T-helper 17 cell (primary cell): ENCODE results near the gene LUZP2. TPM values are rescaled to one million over a fixed set of nuclear protein-coding genes. Genes with fewer than 3 reads are reported as not detected.

ENCODE experiments used
- ATAC-seq: fragments of 150-1000 bp; cut with Tn5 transposase; 2 replicates; pipeline ENCODE4 v1.10.0; 2021; ENCODE audit warnings: mild to moderate bottlenecking, moderate library complexity
- DNase-seq, 3 donors: peaks; one replicate each; pipeline versions ENCODE4 v3.0.0 to v3.0.0-alpha.2; 2020 to 2021
- H3K9me3 ChIP-seq: one replicate; pipeline ENCODE4 v1.7.0; 2013; ENCODE audit warnings: low read length, mild to moderate bottlenecking; ENCODE audit not compliant: control insufficient read depth, poor library complexity, severe bottlenecking
- H3K27ac Mint-ChIP-seq: one replicate; pipeline ENCODE4 v1.8.0; 2022; ENCODE audit warnings: mild to moderate bottlenecking, moderate library complexity, mixed read lengths
- H3K27me3 Mint-ChIP-seq: one replicate; pipeline ENCODE4 v1.8.0; 2022; ENCODE audit warnings: mixed read lengths
- H3K36me3 Mint-ChIP-seq: one replicate; pipeline ENCODE4 v1.8.0; 2022; ENCODE audit warnings: low read depth, mixed read lengths
- H3K4me1 Mint-ChIP-seq: one replicate; pipeline ENCODE4 v1.8.0; 2022; ENCODE audit warnings: mild to moderate bottlenecking, mixed read lengths
- H3K4me3 Mint-ChIP-seq: one replicate; pipeline ENCODE4 v1.8.0; 2022; ENCODE audit warnings: mild to moderate bottlenecking, moderate library complexity, mixed read lengths
- total RNA-seq, 4 donors: library from RNA in 2 of 4; stranded (reverse) in 2 of 4; gene quantifications; one replicate each; pipeline ENCODE4 v1.2.3 and lab custom pipeline; 2022 to 2026

The LUZP2 gene
- total RNA-seq, 2 donors from 2014 or later, result not detected

- H3K4me1 Mint-ChIP-seq, result no peaks in the 10 kb centered on the region
- no peaks in the 10 kb centered on the region for H3K36me3 Mint-ChIP-seq
- H3K9me3 ChIP-seq, result peaks cover 2% of the 10 kb centered on the region
- ATAC-seq (no peak), DNase-seq (no peak)
- no peaks in the 10 kb centered on the region for H3K27me3 Mint-ChIP-seq
- no peak overlapping the region for H3K27ac Mint-ChIP-seq
- no peak overlapping the region for H3K4me3 Mint-ChIP-seq
Measured at GRCh38 chr11:24773322-24773721, 276.5 kb downstream of the LUZP2 start.

GRCh38 chr11:24779791-24780190 is 282.9 kb downstream of the LUZP2 start:
- no peaks in the 10 kb centered on the region for H3K9me3 ChIP-seq
- Mint-ChIP-seq H3K27ac (no peak overlapping the region), H3K36me3 (no peaks in the 10 kb centered on the region), H3K27me3 (no peaks in the 10 kb centered on the region), H3K4me3 (no peak overlapping the region), H3K4me1 (no peaks in the 10 kb centered on the region)
- DNase-seq, result no peak
- no peak for ATAC-seq

- no peaks in the 10 kb centered on the region for H3K36me3 Mint-ChIP-seq
- no peaks in the 10 kb centered on the region for H3K4me1 Mint-ChIP-seq
- DNase-seq (no peak), ATAC-seq (no peak)
- no peaks in the 10 kb centered on the region for H3K9me3 ChIP-seq
- no peak overlapping the region for H3K4me3 Mint-ChIP-seq
- no peak overlapping the region for H3K27ac Mint-ChIP-seq
- no peaks in the 10 kb centered on the region for H3K27me3 Mint-ChIP-seq
Measured at GRCh38 chr11:24781288-24781687, 284.4 kb downstream of the LUZP2 start.

GRCh38 chr11:24793479-24793878 is 296.6 kb downstream of the LUZP2 start:
- DNase-seq (no peak), ATAC-seq (no peak)
- Mint-ChIP-seq H3K4me3 (no peak overlapping the region), H3K4me1 (no peaks in the 10 kb centered on the region), H3K27ac (no peak overlapping the region), H3K36me3 (no peaks in the 10 kb centered on the region), H3K27me3 (no peaks in the 10 kb centered on the region)
- peaks cover 3% of the 10 kb centered on the region for H3K9me3 ChIP-seq

- no peak for DNase-seq
- no peaks in the 10 kb centered on the region for H3K27me3 Mint-ChIP-seq
Measured at GRCh38 chr11:24794064-24794463, 297.2 kb downstream of the LUZP2 start.

GRCh38 chr11:24805671-24806070 is 308.8 kb downstream of the LUZP2 start:
- Mint-ChIP-seq H3K27me3 (no peaks in the 10 kb centered on the region), H3K4me1 (no peaks in the 10 kb centered on the region), H3K36me3 (no peaks in the 10 kb centered on the region), H3K4me3 (no peak overlapping the region), H3K27ac (no peak overlapping the region)
- DNase-seq (no peak), ATAC-seq (no peak)
- no peaks in the 10 kb centered on the region for H3K9me3 ChIP-seq

More at GRCh38 chr11:24794064-24794463, 297.2 kb downstream of the LUZP2 start:
- H3K36me3 Mint-ChIP-seq, result no peaks in the 10 kb centered on the region
- no peaks in the 10 kb centered on the region for H3K4me1 Mint-ChIP-seq
- H3K4me3 Mint-ChIP-seq, result no peak overlapping the region
- no peak for ATAC-seq
- peaks cover 3% of the 10 kb centered on the region for H3K9me3 ChIP-seq
- no peak overlapping the region for H3K27ac Mint-ChIP-seq

GRCh38 chr11:24808173-24808572 is 311.3 kb downstream of the LUZP2 start:
- no peak overlapping the region for H3K4me3 Mint-ChIP-seq
- DNase-seq, result no peak

GRCh38 chr11:24819006-24819405 is 322.2 kb downstream of the LUZP2 start:
- H3K4me1 Mint-ChIP-seq, result no peaks in the 10 kb centered on the region
- ATAC-seq (no peak), DNase-seq (no peak)
- no peaks in the 10 kb centered on the region for H3K9me3 ChIP-seq
- no peaks in the 10 kb centered on the region for H3K36me3 Mint-ChIP-seq
- no peak overlapping the region for H3K27ac Mint-ChIP-seq
- H3K4me3 Mint-ChIP-seq, result no peak overlapping the region
- no peaks in the 10 kb centered on the region for H3K27me3 Mint-ChIP-seq

More at GRCh38 chr11:24808173-24808572, 311.3 kb downstream of the LUZP2 start:
- no peak for ATAC-seq
- no peaks in the 10 kb centered on the region for H3K9me3 ChIP-seq
- Mint-ChIP-seq H3K36me3 (no peaks in the 10 kb centered on the region), H3K27me3 (no peaks in the 10 kb centered on the region), H3K4me1 (no peaks in the 10 kb centered on the region), H3K27ac (no peak overlapping the region)

- DNase-seq (no peak), ATAC-seq (no peak)
- Mint-ChIP-seq H3K4me1 (no peaks in the 10 kb centered on the region), H3K27me3 (no peaks in the 10 kb centered on the region), H3K36me3 (no peaks in the 10 kb centered on the region), H3K4me3 (no peak overlapping the region), H3K27ac (no peak overlapping the region)
- no peaks in the 10 kb centered on the region for H3K9me3 ChIP-seq
Measured at GRCh38 chr11:24819863-24820434, 323.1 kb downstream of the LUZP2 start.

- ATAC-seq, result no peak
- H3K27me3 Mint-ChIP-seq, result no peaks in the 10 kb centered on the region
Measured at GRCh38 chr11:24820541-24820940, 323.7 kb downstream of the LUZP2 start.

GRCh38 chr11:24828938-24829605 is 332.2 kb downstream of the LUZP2 start:
- Mint-ChIP-seq H3K27ac (no peak overlapping the region), H3K36me3 (no peaks in the 10 kb centered on the region), H3K4me3 (no peak overlapping the region), H3K4me1 (no peaks in the 10 kb centered on the region), H3K27me3 (no peaks in the 10 kb centered on the region)
- no peak for DNase-seq
- no peak for ATAC-seq
- H3K9me3 ChIP-seq, result no peaks in the 10 kb centered on the region

More at GRCh38 chr11:24820541-24820940, 323.7 kb downstream of the LUZP2 start:
- no peak overlapping the region for H3K4me3 Mint-ChIP-seq
- no peaks in the 10 kb centered on the region for H3K4me1 Mint-ChIP-seq
- H3K27ac Mint-ChIP-seq, result no peak overlapping the region
- no peaks in the 10 kb centered on the region for H3K36me3 Mint-ChIP-seq
- DNase-seq, result no peak
- no peaks in the 10 kb centered on the region for H3K9me3 ChIP-seq

- H3K36me3 Mint-ChIP-seq, result no peaks in the 10 kb centered on the region
- H3K9me3 ChIP-seq, result no peaks in the 10 kb centered on the region
- H3K4me1 Mint-ChIP-seq, result no peaks in the 10 kb centered on the region
- H3K27ac Mint-ChIP-seq, result no peak overlapping the region
- no peak for DNase-seq
- H3K27me3 Mint-ChIP-seq, result no peaks in the 10 kb centered on the region
- no peak overlapping the region for H3K4me3 Mint-ChIP-seq
- no peak for ATAC-seq
Measured at GRCh38 chr11:24833573-24833972, 336.7 kb downstream of the LUZP2 start.

GRCh38 chr11:24837112-24837511 is 340.3 kb downstream of the LUZP2 start:
- no peaks in the 10 kb centered on the region for H3K27me3 Mint-ChIP-seq
- ATAC-seq, result no peak
- DNase-seq, result no peak

GRCh38 chr11:24842308-24842707 is 345.5 kb downstream of the LUZP2 start:
- H3K36me3 Mint-ChIP-seq, result no peaks in the 10 kb centered on the region
- H3K9me3 ChIP-seq, result no peaks in the 10 kb centered on the region
- DNase-seq (no peak), ATAC-seq (no peak)
- H3K4me1 Mint-ChIP-seq, result no peaks in the 10 kb centered on the region
- no peak overlapping the region for H3K4me3 Mint-ChIP-seq
- no peak overlapping the region for H3K27ac Mint-ChIP-seq
- H3K27me3 Mint-ChIP-seq, result no peaks in the 10 kb centered on the region

More at GRCh38 chr11:24837112-24837511, 340.3 kb downstream of the LUZP2 start:
- H3K9me3 ChIP-seq, result no peaks in the 10 kb centered on the region
- H3K4me1 Mint-ChIP-seq, result no peaks in the 10 kb centered on the region
- H3K4me3 Mint-ChIP-seq, result no peak overlapping the region
- H3K27ac Mint-ChIP-seq, result no peak overlapping the region
- H3K36me3 Mint-ChIP-seq, result no peaks in the 10 kb centered on the region
